ENCODE results near the gene ORAI3.

DNA sequence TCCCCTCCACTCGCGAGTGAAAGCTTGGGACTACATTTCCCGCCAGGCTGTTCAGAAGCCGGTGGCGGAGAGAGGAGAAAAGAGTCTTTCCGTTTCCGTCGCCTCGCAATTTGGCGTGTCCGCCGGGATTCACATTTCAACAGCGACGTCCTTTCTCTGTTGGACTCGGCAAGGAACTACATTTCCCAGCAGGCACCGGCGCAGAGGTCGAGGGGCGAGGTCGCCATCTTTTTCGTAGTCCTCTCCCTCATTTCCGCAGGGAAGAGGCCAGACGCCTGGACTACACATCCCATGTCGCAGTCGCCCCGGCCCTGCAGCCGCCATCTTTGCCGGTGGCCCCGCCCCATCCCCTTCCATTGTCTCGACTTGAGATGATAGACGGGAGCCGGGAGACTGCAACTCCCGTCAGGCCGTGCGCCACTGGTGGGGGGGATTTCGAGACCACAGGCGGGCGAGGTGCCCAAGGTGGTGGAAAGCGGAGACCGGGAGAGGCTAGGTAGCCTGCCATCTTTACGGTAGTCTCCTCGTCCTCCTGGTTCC, 26.4 kb upstream of the ORAI3 start:
- TF ChIP-seq, protein P1, sequence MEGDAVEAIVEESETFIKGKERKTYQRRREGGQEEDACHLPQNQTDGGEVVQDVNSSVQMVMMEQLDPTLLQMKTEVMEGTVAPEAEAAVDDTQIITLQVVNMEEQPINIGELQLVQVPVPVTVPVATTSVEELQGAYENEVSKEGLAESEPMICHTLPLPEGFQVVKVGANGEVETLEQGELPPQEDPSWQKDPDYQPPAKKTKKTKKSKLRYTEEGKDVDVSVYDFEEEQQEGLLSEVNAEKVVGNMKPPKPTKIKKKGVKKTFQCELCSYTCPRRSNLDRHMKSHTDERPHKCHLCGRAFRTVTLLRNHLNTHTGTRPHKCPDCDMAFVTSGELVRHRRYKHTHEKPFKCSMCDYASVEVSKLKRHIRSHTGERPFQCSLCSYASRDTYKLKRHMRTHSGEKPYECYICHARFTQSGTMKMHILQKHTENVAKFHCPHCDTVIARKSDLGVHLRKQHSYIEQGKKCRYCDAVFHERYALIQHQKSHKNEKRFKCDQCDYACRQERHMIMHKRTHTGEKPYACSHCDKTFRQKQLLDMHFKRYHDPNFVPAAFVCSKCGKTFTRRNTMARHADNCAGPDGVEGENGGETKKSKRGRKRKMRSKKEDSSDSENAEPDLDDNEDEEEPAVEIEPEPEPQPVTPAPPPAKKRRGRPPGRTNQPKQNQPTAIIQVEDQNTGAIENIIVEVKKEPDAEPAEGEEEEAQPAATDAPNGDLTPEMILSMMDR (conservative IDR thresholded peaks at IDR 0.05; ENCODE audit: low read length), result no peak
- no peak for TF ChIP-seq EZH2phosphoT487 (IDR thresholded peaks at IDR 0.05; ENCODE audit: borderline replicate concordance, low read depth, low read length)
